HG02623 (cell line): ENCODE measurements around the gene SMYD3.

Experiments used
- ATAC-seq: cut with Tn5 transposase; IDR thresholded peaks from one replicate; pipeline ENCODE4 v1.9.1; 2021; ENCODE audit warnings: moderate library complexity; ENCODE audit not compliant: unreplicated experiment

The SMYD3 gene

DNA sequence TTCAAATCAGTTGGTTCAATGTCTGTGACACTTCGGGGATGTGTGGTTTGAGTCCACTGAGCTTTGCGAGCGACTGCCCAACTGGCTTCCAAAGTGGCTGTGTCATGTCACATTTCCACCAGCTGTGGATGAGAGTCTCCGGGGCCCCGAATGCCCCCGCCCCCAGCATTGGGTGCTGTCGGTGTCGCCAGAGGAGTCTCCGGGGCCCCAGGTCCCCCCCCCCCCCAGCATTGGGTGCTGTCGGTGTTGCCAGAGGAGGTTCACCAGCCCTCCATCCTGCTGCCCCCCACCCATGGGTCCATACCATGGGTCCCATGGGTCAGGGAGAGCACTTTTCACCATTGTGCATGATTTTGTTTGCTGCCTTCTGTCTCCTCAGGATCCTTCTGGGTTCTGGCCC is 9.0 kb upstream of the SMYD3 start:
- ATAC-seq = no peak

DNA sequence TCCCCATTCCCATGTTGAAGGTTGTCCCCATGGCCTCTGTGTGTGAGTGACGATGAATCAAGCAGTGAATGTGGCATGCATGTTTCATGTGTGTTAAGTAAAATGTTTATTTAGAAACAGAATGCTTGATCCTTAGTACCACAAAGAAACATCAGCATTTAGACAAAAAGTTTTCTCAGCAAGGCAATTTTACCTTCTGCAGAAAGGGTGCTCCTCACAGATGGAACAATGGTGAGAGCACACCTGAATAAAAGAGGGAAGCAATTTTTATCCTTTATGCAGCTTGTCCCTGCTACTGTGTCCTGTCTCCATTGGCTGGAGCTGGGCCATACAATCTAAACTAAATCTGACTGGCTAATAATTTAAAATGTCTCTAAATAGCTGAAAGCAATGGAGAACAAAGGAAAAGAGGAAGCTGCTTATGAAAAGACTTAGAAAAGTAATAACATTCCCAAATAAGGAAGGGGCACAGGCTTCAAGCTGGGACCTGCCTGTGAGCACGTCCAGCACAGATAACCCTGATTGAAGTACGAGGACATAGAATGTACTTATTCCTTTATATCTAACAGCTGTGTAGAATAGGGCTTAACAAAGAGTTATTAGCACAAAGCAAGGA is 8.4 kb upstream of the SMYD3 start:
- no peak for ATAC-seq

DNA sequence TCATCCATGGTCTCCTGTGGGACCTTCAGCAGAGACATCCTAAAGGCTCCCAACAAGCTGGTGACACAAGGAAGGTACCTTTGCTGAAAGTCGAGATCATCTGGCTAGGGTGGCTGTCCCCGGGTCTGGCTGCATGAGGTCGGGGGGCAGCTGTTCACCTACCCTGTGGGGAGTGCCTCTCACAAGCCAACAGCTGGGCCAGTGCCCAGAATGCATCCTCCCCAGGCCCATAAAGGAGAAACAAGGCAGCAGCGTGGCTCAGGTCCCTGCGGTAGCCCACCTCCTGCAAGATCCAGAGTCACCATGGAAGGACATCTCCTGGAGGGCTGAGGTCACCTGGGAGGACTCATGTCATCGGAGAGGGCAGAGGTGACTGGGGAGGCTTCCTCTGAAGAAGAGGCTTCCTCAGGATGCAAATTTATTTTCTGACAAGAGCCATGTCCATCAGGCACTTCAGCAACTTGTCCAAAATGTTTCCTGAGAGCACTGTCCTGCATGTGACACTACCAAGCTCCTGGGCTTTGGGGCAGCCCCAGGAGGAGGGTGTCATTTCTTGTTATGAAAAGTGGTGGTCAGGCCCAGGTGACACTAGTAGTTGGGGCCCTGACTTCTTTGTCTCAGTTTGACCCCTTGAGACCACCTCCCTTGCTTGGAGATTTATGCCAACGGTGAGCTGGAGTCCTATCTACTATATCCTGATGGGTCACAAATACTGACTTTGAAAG is 6.7 kb upstream of the SMYD3 start:
- ATAC-seq = no peak

DNA sequence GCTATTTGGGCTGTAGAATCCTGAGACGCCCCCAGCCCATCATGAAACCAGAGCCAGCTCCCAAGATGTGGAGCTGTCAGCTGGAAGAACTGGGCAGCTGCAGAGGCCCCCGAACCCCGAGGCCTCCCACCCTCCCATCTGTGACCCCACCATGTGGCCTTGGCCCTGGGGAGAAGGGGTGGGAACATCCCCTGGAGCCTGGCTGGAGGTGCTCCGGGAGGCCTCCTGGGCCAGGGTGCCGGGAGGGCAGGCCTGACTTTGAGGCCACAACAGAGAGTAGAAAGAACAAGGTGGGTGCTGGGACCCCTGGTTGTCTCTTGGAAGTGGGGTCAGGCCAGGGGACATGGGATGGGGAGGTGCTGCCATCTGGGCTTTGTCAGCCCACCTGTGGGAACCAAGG is 6.0 kb upstream of the SMYD3 start:
- no peak for ATAC-seq

DNA sequence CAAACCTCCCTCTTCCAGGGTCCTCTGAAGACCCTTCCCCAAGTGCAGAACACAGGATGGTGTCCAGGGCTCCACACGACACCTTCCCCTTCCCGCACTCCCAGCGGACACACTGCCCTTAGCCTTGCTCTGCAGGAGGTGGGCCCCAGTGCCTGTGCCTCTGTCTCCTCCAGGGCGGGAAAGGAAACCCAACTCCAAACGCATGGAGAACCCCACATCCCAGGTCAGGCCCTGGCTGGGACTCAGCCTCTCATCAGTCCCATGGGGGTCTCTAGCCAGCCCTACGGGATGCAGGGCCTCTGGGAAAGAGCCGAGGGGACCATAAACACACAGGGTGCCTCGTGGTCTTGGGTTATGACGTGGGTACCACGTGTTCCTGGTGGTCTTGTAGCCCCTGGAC is 5.6 kb upstream of the SMYD3 start:
- no peak for ATAC-seq

DNA sequence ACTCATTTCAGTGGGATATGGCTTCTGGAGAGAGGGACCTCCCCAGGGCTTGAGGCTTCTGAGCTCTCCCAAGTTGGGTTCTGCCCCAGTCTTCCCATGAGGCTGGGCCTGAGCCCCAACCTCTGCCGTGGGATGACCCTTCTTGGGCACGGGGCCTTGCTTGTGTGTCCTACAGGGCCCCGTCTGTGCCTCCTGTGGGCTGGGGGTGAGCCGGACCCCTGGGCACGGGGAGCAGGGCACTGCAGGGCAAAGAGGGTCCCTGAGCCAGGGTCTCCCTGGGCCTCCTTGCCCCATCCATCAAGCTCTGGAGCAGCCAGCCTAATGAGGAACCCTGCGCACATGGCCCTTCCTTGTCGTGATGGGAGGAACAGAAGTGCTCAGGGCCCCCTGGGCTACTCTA is 5.2 kb upstream of the SMYD3 start:
- ATAC-seq = no peak

DNA sequence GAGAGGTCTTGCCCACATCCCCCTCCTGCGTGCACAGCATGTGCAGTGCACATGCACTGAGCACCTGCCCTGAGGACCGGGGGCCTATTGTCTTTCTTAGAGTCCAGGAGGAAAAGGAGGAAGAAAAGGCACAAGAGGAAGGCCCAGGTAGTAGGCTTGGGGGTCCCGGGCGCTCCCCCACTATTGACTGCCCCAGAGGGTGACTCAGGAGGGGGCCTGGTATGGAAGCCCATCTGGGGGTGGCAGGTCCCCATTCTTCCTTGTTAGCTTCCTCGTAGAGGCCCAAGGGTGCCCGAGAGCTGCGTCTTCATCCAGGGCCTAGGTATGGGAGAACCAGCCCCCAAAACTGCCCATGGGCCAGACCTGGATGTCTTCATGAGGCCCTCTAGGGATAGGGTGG is 4.1 kb upstream of the SMYD3 start:
- ATAC-seq = no peak

DNA sequence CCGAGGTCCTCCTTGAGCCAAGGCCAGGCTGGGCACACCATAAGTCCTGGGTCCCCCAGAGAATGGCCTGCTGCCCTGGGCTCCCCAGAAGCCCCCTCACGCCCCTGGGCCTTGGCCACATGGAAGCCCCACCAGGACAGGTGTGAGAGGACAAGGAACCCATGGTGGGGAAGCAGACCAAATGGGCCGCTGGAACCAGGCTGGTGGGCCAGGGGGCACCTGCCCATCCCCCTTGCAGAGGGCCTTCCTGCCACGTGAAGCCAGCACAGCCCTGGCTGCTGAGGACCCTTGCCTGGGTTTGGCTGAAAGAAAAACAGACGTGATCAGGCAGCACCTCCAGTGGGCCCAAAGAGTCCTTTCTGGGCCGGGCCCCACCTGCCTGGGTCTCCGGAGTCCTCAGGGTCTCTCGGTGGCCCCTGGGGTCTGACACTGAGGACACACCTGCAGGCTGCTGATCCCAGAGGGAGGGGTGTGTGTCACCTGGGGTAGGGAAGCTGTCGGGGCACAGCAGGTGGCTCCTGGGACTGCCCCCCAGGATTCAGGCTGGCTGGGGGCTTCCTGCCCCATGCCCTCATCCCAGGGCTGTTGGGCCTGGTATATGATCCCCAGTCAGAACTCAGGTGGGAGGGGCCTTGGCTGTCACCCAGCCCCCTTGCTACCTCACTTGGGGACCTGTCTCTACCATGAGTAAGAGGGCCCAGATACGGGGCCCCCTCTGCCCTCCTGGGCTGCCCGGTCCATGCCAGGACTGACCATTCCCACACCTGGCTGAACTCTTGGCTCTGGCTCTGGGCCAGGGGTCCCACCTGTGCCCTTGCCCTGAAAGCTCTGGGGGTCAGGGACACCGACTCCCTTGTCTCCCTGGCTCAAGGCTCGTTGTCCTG is 3.3 kb upstream of the SMYD3 start:
- ATAC-seq = no peak

DNA sequence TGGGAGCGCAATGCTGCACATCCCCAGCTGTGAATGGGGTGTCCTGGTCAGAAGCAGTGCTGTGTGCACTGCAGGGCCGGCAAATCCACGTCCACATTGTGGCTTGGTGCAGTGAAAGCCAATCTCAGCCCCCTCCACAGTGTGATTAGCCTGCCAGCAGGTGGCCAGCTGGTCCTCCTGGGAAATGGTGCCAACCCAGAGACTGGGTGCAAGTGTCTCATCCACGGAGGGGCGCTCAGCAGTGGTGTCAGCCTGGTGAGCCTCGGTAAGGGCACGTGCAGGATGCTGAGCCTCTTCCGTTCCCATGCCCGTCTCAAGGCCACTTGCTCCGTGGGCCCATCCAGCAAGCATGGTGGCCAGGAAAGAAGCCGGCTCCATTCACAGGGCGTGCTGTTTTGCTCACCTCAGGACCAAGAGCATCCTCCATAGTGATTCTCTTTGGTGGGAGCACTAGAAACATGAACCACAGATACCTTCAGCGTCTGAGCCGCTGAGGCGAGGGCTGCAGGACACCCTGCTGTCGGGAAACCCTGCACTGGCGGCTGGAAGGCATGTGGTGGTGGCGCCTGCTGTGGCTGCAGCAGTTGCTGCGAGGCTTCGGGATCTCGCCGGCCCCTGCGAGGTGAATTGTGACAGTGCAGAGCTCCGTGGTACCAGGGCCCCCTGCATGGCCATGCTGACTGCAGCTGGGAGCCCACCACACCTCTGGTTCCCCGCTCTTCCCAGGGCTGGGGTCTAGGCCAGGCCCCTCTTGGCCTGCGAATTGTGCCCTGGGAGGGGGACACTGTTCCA is 2.0 kb upstream of the SMYD3 start:
- no peak for ATAC-seq

DNA sequence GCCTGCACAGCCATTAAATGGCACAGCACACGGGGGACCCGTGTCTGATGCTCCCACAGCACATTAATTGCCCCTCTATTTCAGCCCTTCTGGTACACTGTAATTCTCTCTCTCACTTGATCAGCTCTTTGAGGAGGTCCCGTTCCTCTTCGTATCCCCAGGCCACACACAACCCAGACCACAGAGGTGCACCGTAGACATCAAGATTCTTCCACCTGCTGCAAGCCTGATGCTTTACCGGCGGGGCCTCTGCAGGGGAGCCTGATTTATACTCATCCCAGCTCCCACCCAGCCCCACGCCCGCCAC is 759 bp downstream of the SMYD3 start:
- ATAC-seq = peak; percentile 7

DNA sequence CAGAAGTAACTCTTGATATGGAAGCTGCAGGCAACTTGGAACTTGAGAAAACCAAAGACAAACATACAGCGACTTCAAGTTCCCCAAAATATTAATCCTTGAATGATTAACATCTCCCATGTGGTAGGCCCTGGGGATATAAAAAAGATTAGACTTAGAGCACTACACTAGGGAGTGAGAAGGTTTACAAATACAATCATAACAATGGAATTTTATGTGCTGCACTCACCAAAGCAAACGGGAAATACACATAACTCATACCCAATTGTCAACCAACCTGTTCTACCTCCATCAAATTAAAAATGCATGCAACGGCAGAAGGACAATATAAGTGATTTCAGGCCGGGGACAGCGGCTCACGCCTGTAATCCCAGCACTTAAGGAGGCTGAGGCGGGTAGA is 3.7 kb downstream of the SMYD3 start:
- no peak for ATAC-seq

DNA sequence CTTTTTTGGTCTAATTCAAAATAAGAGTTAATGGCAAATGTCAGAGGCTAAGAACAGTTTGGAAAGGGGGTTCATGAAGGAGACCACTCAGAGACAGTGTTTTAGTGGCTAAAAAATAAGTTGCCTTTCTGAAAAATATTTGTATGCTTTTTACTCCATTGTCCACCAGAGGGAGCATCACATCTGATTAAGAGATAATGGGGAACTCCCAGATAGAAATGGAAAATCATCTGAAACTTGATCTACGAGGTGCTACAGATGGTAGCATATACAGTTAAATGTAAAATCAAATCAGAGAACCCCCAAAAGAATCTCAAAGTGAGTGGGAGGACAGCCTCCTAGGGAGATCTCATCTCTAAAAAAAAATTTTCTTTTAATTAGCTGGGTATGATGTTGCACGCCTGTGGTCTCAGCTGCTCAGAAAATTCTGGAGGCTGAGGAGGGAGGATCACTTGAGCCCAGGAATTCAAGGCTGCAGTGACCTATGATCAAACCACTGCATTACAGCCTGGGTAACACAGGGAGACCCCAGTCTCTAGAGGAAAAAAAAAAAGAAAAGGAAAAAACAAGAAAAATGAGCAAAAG is 9.7 kb downstream of the SMYD3 start:
- no peak for ATAC-seq

DNA sequence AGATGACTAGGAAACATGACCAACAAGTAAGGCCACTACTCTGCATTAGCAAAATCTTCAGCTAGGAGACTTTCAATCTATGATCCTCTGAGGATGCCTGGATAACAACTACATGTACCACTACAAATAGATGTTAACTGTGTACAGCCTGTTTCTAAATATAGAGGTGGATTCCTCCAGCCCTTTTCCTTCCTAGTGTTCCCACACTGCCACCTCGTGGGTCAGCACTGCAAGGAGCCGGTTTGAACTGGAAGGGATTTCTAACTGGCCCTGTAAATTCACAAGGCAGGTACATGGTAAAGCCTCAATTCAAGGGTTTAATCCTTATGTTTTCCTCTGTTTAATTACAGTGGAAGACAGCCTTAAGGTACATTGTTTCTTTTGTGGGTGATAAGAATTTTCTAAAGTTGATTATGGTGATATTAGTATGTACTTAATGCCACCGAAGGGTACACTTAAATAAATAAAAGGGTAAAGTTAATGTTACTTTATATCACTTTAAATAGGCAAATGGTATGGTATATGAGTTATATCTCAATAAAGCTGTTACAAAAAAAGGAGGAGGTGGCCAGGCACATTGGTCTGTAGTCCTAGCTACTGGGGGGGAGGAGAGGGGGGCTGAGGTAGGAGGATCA is 14.4 kb downstream of the SMYD3 start:
- no peak for ATAC-seq

DNA sequence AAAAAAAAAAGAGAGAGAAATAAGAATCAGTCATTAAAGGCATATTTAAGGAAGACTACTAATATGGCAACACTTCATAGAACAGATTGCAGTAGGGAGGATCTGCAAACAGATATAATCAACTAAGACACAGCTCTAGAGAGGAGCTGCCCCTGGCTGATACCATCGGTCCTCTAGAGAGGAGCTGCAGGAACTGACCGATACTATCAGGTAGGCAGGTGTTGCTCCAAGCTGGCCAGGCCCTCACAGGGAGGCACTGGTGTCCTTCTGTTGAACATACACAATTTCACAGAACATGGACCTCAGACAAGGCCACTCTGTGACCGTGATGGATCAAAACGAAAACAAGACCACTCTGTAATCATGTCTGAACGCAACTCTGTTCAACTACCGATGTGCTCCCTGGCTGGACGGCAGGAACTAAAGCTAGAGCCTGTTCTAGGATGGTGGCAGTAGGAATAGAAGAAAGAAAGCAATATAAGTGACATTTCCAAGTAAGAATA is 15.5 kb downstream of the SMYD3 start:
- ATAC-seq = no peak

DNA sequence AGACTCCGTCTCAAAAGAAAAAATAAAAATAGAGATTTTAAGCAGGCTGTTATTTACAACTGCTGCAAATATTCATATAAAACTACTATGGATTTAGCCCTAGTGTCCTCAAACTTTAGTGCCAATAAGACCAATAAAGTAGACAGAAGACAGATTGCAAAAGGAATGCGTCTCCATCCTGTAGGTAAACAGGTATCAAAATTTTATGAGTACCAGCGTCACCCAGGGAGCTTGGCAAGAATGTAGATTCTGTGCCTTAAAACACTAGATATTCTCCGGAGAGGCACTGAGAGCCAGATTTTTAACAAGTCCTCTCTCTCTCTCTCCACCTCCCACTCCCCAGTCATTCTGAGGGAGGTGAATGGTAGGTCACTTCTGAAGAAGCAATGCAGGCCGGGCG is 18.4 kb downstream of the SMYD3 start:
- ATAC-seq = no peak

DNA sequence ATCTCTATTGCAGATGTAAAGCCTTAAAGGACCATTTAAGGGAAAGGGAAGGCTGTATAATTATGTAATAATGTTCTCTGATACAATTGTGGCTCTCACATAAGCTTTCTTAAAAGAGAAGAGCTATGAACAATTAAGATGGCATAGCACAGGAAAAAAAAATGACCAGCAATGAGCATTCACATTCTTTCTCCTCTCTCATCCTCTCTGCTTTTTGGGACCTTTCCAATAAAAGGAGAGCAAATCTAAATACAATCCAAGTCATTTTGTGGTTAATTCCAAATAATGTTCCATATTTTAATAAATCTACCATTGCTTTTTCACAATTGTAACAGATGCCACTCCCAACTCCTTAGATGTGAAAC is 23.5 kb downstream of the SMYD3 start:
- peak; percentile 19 for ATAC-seq

DNA sequence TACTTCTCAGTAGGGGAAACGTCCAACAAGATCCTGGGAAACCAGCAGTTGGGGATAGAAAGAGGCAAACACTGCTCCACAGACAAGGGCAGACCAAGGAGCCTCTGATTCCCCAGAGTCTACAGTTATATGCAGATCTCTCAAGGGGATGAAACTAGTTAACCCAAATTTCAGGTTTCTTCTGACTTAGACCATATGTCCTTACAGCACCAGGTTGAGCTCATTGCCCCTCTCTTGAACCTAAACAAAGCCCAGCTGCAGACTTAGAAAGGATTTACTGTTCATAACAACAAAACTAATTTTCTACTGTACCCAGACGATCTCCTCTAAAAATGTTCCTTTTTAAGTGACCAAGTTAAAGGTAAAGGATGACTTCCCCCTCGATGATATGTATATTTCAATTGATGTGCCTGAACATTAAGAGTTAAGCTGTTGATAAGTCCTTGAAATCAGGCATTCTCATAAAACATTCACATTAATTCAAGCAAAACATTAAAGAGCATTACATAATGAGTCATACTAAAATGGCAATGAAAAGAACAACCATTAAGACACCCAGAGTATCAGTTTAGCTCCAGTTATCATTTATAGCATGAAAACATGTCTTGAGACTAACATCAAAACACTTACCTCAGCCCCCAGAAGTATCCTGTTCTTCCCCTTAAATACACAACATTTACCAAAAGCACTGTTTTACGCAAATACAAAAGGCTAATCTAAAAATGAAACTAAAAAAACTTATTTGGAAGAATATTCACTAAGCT is 24.1 kb downstream of the SMYD3 start:
- ATAC-seq = peak; percentile 63

DNA sequence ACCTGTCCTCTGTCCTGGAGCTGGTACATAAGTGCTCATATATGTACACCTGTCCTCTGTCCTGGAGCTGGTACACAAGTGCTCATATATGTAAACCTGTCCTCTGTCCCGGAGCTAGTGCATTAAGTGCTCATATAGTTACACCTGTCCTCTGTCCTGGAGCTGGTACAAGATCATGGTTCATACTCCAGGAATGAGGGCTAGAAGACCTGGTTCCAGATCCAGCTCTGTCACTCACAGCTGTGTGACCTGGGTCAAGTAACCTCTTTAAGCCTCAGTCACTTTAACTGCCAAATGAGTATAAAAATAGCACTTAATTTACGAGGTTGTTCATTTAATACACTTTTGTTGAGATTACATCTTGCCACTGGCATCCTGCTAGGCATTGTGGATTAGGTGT is 28.0 kb downstream of the SMYD3 start:
- ATAC-seq = no peak

DNA sequence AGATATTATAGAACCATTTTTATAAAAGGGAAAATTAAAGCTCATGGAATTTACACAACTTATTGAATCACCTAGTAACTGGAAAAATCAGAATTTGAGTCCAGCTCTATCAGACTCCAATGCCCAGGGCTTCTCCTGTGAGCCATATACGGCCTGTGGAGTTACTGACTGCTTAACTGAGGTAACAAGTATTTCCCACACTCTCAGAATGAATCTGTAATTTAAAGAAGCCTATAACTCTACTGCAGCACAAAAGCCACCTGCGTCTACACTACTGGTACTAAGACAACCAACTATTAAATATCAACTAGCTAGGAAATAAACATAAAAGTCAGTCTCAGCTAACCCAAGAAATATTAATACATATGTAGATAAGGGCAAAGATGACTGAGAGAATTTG is 29.4 kb downstream of the SMYD3 start:
- no peak for ATAC-seq

DNA sequence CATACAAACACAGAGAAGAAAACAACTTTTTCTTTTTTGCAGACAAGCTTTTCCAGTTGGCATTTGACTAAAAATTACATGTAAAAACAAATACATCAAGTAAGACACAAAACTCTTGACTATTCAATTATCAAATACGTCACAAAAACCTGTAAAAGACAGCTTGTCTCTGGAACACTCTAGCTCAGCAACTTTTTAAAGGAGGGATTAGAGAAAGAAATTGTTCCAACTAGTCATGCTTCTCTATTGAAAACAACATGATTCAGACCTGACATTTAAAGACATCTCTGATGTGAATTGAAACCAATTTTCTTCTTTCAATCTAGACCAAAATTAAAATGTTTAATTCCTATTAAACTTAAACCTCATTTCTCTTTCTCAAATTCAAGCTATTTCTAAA is 30.3 kb downstream of the SMYD3 start:
- no peak for ATAC-seq
